T-helper 1 cell treated with Interleukin-12 subunit alpha and Interleukin-12 subunit beta and Interleukin-4 antibody, amounts not matched to agents 30 ng/mL and 1 ng/mL, for 36 hours (primary cell): ENCODE measurements around the gene NHLRC4. TPM values are rescaled to one million over a fixed set of nuclear protein-coding genes. Genes with fewer than 3 reads are reported as not detected.

Experiments used
- intact Hi-C: fragments of 100-400 bp; cut with micrococcal nuclease; formaldehyde crosslinking; loops from one replicate; pipeline ENCODE4 v1.15.1; 2024
- total RNA-seq: library from RNA; stranded (reverse); gene quantifications from 2 replicates; pipeline ENCODE4 v1.2.3, GENCODE V29; 2022

The NHLRC4 gene
- total RNA-seq, 1 donor from 2014 or later: 1.8 TPM

DNA sequence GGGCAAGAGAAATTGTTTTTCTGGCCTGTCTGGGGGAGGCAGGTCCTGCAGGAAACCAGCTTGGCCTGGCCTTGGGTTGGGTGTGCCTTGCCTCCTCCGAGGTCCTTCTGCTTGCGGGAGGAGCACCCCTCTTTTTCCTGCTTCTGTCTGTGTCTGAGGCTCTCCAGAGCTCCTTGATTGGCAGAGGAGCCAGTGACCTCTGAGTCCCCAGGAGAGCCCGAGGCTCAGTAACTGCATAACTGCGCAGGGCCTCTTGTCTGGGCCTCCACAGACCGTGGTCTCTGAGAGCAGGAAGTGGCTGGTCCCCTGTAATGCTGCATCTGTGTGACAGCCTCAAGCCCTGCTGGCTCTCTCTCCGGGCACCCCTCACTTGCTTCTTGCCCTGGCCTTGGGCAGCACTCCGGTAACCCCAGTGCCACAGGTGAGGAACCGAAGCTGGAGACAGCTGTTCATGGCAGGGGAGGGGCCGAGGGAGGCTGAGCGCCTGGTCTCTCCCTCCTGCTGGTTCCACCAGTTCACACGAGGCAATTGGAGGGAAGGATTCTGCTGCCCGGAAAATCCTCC is 37.7 kb upstream of the NHLRC4 start:
- intact Hi-C loops: loop anchor here (5.0 kb wide), 3 partner anchors 127 to 147 kb away; partner anchors contain the start of genes DECR2, PGAP6 and RHOT2

DNA sequence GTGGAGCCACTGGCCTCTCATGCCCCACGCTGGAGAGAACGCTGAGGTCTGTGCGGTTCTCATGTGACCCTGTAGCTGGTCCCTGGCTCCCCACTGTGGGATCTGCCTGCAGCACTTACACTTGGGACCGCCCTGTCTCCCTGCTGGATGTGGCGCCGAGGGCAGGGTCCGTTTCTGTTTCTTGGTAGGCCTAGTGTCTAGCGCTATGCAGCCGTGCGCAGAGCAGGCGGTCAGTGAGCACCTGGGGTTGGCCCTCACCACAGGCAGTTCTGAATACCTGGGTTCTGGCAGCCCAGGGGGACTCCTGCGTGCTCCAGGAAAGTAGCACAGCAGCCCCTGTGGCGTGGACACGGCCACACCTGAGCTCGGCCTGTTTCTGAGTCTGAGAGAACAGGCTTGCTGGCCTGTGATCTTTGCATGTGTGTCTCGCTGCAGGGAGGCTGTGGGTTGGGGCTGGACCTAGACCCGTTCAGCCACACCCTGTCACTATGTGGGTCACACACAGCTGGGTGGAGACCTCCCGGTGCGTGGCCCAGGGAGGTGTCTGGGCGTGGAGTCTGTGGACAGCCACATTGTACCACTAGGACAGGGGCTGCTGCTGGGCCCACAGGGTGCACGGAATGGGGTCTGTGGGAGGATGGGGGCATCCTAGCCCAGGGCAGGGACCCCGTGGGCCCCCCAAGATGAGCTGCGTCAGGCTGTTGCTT is 36.5 kb upstream of the NHLRC4 start:
- intact Hi-C loops: no loop called here

DNA sequence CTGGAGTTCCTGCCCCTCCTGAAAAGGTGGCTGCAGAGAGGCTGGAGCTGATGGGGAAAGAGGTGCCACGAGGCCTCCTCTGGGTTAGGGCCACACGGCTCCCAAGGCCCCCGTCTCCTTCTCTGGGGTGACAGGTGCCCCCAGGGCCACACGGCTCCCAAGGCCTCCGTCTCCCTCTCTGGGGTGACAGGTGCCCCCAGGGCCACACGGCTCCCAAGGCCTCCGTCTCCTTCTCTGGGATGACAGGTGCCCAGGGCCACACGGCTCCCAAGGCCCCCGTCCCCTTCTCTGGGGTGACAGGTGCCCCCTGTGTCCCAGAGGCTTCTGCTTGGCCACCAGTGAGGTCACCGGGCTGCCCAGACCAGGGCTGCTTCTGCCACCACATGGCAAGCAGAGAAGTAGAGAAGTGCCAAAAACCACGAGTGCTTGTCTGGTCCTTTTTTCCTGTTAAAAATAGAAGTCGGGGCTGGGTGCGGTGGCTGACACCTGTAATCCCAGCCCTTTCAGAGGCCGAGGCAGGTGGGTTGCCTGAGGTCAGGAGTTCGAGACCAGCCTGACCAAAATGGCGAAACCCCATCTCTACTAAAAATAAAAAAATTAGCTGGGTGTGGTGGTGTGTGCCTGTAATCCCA is 35.2 kb upstream of the NHLRC4 start:
- intact Hi-C loops: no loop called here

DNA sequence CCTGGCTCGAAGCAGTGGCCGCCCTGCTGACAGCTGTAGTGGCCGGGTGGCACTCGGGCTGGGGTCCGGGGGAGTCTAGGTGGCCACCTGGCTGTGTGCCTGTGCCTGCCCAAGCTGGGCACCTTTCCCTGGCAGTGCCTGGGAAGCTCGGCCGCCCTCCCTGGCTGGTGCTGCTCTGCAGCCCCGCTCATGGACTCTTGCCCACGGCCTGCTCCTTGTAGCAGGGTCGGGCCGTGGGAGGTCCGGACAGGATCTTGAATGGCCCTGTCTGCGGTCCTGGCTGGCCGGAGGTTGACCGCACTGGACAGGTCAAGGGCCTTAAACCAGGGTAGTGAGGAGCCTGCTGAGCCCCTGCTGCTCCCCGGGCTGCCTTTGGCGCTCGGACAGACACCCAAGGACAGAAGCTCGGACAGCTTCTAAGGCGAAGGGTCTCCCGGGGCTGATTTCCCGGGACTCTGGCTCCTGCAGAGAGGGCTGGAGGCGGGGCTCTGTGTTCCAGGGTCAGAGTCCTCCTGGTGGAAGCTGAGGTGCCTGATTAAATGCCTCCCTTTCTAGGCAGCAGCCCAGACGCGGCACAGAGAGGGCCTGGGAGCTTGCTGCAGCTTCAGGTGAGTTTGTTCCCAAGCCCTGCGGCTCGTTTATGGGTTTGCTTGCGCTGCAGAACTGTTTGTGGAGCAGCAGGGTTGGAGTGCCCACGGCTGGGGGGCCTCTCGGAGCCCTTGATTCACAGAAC is 33.2 kb upstream of the NHLRC4 start:
- intact Hi-C loops: no loop called here

DNA sequence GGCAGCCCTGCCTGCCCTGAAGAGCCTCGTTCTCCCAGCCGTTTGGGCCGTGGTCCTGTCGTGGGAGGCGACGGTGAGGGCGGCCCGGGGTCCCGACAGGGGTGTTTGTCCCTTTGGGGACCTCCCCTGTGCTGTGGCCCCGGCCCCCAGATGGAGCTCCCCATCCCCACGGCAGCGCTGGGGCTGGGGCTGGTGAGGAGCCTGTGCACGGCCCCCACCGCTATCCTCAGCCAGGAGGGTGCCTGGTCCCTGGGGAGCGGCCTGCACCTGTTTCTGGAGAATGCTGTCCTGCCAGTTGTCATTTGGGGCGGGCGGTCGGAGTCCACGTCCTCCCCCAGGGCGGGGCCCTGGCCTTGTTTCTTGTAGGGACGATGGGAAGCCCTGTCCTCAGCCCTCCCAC is 32.7 kb upstream of the NHLRC4 start:
- intact Hi-C loops: no loop called here

DNA sequence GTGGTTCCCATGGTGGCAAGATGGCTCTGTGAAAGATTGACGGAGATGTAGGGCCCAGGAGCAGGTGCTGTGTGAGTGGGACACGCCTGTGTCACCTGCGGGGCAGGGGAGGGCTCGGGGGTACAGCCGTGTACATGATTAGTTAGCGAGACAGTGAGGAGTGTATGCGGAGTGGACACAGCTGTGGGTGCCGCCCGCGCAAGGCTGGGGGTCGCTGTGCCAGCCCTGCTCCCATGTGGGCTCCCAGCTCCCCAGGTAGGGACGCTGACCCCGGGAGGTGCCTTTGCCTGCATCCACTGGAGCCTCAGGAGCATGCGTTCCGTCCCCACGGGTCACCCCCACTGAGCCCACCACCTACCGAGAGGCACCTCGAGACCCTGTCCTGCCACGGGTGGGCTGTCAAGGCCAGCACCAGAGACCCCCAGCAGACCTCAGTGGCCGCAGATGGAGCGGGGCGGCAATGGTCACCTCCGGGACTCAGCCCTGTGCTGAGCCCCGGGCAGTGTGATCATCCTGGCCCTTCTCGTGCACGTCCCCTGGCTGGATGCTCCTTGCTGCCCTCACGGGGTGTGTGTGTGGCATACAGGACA is 31.9 kb upstream of the NHLRC4 start:
- intact Hi-C loops: no loop called here

DNA sequence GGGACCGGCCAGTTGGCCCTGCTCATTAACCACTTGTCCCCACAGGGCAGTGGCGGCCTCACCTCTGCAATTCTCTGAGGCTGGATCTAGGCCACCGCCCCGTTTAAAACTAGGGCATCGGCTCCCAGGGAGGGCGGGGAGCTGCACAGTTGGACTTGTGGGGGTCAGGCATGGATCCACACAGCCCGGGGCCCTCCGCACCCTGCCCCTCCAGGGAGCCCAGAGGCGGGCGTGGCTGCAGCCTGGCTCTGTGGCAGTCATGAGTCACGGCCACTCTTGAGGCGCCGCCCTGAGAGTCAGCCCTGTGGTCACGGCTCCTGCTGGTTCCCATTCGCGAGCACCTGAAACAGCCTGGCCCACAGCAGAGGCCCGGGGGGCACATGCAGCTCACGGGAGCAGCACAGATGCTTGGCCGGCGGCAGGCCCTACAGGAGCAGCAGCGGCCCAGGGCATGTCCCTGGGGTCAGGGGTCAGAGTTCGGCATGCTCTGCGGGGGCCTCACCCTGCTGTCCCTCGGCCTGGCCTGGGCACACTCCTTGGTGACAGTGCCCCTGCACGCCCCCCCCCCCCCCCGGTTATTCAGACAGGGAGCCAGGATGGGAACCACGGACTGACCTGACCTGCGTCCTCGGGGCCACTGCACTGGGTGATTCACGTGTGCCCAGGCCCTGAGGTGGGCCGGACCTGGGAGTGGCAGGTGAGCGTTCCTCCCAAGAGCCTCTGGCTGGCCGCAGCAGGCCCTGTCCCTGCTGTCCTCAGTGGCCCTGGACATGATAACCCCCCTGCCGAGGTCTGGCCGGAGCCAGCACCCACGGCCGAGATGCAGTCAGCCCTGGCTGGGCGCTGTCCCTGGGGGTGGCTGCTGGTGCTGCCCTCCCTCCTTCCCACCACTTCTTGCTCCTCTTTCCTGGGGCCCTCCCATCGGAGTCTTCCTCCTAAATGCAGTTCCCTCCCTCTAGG is 31.1 kb upstream of the NHLRC4 start:
- intact Hi-C loops: no loop called here

DNA sequence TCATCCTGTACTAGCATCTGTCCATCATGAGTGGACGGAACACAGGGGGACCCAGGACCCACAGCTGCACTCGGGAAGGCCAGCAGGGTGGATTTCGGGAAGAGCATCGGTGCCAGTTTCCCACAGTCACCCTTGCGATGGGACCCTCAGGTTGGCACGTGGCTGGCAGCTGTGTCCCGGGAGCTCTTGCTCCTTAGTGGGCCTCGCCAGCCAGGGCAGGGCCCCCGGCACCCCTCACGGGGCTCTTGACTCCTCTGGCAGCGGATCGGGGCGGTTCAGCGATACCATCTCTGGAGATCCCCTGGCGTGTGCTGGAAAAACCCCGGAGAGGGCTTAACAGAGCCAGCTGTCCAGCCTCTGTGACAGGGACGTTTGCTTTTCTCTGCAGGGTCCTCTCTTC is 30.1 kb upstream of the NHLRC4 start:
- intact Hi-C loops: no loop called here

DNA sequence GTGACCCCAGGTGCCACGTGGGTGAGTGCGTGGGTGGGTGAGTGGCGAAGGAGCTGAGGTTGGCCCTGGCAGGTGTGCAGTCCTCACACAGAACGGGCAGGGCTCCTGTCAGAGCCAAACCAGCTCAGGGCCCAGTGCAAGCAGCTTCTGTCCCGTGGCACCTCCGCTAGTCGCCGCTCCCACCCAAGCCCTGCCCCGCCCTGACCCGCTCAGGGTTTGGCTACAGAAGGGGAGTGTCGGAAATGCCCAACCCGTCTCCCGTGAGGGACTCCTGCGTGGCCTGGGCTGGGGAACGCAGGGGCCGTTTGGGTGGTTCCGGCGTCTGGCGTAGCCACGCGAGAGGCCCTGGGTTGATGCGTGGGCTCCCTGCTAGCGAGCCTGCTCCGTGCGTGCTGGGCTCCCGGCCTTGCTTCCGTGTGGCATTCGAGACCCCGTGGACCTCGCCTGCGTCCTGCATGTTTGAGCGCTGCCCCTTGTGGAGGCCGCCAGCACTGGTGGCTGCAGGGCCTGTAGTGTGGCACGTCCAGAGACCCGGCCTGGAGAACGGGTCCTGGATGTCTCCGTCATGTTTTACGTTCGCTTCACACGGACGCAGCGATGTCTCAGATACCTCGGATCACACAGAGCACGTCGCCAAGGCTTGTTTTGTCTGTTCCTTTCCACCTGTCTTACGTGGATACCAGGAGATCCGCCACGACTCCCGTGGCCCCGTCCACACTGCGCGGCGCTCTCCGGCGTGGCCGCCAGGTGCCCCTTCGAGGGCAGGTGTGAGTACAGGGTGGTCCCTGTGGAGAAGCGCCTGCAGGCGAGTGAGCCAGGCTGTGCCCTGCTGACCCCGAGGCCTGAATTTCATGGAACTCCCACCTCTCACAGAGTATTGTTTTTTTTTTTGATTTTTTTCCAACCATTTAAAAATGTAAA is 29.1 kb upstream of the NHLRC4 start:
- intact Hi-C loops: no loop called here

DNA sequence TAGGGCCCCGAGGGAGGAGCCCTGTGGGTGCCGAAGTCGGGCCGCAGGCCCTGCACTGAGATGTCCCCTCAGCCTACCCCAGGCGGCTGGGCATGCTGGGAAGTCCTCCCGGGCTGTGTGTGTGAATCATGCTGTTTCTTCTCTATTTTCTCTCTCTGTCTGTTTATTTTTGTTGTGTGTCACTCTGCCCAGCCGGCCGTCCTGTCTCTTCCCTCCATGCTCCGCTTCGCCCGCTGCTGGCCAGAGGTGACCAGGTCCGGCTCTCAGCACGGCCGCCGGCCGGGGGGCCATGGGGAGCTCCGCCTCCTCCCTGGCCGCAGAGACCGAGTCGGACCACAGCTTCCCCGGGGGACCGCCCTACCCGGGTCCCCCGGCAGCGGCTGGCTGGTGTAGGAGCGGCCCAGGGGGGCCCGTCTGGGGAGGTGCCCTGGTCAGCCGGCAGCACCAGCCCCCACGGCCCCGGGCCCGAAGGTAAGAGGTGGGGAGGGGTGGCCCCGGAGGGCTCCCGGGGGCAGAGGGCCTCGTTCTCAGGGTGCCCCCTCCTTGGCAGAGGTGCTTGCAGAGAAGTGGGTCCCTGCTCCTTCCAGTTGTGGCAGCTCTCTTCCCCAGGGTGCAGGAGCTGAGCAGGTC is 26.8 kb upstream of the NHLRC4 start:
- intact Hi-C loops: no loop called here

DNA sequence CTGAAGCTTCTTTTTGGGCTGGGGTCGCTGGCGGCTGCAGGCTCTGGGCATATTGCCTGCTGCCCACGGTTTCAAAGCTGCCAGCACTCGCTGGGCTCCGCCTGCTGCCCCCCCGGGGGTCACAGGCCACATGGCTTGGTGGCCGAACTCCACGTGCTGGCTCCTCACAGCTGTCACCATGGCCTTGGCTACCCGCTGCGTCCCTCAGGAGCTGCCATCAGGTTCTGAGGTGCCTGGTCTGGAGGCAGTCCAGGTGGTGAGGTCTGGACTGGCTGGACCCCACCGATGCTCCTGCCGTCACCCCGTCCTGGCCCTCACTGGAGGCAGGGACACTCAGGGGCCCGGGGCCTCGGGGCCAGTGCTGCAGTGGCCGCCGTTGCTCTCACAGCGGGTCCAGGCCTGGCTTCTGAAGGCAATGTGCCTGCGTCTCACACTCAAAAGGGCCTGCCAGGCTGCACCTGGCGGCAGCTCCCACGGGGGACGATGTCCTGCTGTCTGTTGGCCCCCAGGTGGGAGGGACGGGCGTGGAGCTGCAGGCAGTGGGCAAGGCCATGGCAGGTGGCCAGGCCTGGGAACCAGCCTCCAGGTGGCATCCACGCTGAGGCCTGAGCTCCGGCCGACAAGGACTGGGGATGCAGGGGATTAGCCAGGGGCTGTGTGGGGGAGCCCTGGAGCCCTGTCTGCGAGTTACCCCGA is 26.0 kb upstream of the NHLRC4 start:
- intact Hi-C loops: no loop called here

DNA sequence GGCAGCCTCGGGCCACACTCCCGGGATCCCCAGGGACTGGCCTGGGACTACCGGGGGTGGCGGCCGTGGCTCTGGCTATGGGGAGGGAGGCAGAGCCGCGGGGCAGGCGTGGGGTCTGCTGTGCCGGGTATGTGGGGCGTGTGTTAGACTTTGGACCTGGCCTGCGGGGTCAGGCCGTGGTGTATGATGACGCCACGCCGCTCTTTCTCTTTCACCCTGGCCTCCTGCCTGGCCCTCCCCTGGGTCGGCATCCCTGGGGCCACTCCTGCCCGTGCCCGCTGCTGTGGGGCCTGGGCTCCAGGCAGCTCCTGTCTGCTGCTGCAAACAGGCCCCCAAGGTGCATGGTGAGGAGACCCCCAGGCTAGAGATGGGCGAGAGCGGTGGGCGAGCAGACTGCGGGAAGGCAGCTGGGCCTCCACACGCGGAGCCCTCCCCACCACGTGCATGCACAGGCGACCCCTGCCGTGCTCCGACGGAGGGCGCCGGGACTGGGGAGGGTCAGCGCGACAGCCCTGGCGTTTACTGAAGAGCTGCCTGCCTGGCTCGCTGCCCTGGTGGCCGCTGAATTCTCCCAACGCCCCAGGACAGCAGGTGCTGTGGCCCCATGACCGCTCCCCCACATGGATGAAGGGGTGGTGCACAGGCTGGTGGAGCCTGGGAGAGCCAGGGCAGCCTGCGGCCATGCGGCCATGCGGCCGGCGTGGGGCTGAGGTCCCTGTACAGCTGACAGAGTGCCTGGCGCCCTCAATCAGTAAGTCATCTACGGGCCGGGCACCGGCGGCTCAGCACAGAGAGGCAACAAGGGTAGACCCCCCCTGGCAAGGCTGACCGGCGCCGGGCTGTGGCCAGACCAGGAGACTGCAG is 23.3 kb upstream of the NHLRC4 start:
- intact Hi-C loops: no loop called here

DNA sequence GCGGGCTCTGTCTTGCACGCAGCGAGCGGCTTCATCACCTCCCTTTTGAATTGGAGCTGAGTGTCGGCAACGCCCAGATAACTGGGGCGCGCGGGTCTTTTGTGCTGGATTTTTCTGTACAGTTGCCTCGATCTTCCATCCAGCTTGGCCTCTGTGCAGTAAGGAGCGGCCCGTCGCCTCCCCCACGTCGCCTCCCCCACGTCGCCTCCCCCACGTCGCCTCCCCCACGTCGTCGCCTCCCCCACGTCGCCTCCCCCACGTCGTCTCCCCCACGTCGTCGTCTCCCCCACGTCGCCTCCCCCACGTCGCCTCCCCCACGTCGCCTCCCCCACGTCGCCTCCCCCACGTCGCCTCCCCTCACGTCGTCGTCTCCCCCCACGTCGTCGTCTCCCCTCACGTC is 22.3 kb upstream of the NHLRC4 start:
- intact Hi-C loops: no loop called here

DNA sequence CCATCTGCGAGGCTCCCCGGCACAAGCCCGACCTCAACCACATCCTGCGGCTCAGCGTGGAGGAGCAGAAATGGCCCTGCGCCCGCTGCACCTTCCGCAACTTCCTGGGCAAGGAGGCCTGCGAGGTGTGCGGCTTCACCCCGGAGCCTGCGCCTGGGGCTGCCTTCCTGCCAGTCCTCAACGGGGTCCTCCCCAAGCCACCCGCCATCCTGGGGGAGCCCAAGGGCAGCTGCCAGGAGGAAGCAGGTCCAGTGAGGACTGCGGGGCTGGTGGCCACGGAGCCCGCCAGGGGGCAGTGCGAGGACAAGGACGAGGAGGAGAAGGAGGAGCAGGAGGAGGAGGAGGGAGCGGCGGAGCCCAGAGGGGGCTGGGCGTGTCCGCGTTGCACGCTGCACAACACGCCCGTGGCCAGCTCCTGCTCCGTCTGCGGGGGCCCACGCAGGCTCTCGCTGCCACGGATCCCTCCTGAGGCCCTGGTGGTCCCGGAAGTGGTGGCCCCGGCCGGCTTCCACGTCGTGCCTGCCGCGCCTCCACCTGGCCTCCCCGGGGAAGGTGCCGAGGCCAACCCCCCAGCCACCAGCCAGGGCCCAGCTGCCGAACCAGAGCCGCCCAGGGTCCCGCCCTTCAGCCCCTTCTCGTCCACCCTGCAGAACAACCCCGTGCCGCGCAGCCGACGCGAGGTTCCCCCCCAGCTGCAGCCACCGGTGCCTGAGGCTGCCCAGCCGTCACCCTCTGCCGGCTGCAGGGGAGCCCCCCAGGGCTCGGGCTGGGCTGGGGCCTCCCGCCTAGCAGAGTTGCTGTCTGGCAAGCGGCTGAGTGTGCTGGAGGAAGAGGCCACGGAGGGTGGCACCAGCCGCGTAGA is 19.7 kb upstream of the NHLRC4 start:
- intact Hi-C loops: no loop called here

DNA sequence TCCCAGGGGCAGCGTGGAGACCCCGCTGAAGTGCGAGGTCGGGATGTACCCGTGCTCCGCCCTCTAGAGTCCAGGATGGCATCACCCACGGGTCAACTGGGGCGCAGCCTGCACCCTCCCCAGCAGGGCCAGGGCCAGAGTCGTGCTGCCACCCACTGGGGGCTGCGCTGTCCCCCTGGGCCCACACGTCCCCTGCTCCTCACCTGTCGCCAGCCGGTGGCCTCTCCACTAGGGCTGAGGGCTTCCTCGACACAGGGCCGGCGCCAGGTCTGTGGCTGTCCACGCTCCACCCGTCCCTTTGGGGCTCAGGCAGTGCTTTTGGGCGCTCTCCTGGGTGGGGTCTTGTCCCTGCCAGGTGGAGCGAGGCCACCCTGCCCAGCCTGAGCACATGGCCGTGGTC is 18.2 kb upstream of the NHLRC4 start:
- intact Hi-C loops: no loop called here

DNA sequence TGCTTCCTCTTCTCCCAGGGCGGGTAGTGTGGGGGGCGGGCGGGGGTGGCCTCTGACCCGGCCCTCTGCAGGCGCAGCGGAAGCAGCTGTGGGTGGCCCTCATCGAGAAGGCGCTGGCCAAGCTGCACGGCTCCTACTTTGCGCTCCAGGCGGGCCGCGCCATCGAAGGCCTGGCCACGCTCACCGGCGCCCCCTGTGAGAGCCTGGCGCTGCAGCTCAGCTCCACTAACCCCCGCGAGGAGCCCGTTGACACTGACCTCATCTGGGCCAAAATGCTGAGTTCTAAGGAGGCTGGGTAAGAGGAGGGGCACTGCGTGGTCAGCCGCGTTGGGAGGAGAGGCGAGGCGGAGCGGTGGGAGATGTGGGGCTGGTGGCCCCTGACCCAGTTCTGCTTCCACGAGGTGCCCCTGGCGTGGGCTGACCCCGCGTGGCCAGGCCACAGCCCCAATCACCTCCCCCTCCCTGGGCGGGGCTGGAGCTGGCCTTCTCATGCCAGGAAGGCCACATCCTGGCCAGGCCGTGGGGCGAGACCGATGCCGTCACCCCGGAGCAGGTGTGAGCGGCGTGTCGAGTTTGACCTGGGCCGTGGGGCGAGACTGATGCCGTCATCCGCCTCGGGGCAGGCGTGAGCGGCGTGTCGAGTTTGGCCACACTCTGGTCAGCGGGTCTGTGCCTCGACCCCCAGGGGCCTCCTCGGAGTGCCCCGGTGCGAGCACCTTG is 17.1 kb upstream of the NHLRC4 start:
- intact Hi-C loops: no loop called here
